ENCODE data around the gene ARHGAP26. TPM values are rescaled to one million over a fixed set of nuclear protein-coding genes. Genes with fewer than 3 reads are reported as not detected.

The ARHGAP26 gene
- total and polyA plus RNA-seq, 7 experiments from 2014 or later: 10.5 to 123 (median 22.7) TPM

DNA sequence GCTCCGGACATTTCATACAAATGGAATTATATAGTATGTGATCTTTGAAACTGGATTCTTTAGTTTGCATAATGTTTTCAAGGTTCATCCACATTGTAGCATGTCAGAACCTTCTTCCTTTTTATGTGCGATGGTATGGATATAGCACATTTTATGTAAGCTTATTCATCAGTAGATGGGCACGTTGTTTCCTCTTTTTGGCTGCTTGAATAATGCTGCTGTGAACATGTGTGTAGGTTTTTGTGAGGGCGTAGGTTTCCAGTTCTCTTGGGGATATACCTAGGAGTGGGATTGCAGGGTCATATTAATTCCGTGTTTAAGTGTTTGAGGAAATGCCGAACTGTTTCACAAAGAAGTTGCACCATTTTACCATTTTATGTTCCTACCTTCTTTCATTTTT is 445.5 kb downstream of the ARHGAP26 start:
- Mint-ChIP-seq H3K27me3 (no peaks in the 10 kb centered on the region), H3K4me3 (no peak overlapping the region), H3K36me3 (peaks cover 5 to 60% (median 25%) of the 10 kb centered on the region in 5 donors), H3K27ac (no peak overlapping the region), H3K9me3 (peaks cover 0 to 3% (median 0%) of the 10 kb centered on the region in 11 donors), H3K4me1 (peaks cover 8 to 46% (median 13%) of the 10 kb centered on the region in 7 donors)
- POLR2A ChIA-PET: interaction anchor here (0.6 kb wide), 1 partner anchor 18 kb away, joined by 3 read pairs; no protein-coding TSS in a partner anchor
- Histone ChIP-seq H3K9me3 (ENCODE audit: control insufficient read depth in 2 of 3, low read length in 3 of 3) (no peaks in the 10 kb centered on the region), H3K27ac (ENCODE audit: low read depth, low read length) (no peak overlapping the region), H3K4me3 (ENCODE audit: low read length) (no peak overlapping the region), H3K36me3 (ENCODE audit: control insufficient read depth in 2 of 3, insufficient read depth in 3 of 3, low read length in 3 of 3) (peaks cover 0 to 19% (median 0%) of the 10 kb centered on the region in 3 experiments), H3K27me3 (ENCODE audit: control insufficient read depth in 2 of 2, insufficient read depth in 2 of 2, low read length in 2 of 2) (no peaks in the 10 kb centered on the region), H3K4me1 (ENCODE audit: control insufficient read depth in 2 of 2, insufficient read depth in 2 of 2, low read length in 2 of 2) (no peaks in the 10 kb centered on the region)
- intact Hi-C loops (cut with micrococcal nuclease): no loop called here
- CTCF ChIA-PET: no interaction called here
- no peak for ATAC-seq
- no peak for DNase-seq

- peaks cover 0 to 19% (median 0%) of the 10 kb centered on the region in 3 experiments for H3K36me3 ChIP-seq (ENCODE audit: control insufficient read depth in 2 of 3, insufficient read depth in 3 of 3, low read length in 3 of 3)
- H3K36me3 Mint-ChIP-seq: peaks cover 5 to 60% (median 25%) of the 10 kb centered on the region in 5 donors
- intact Hi-C loops (cut with micrococcal nuclease): no loop called here
- H3K27ac ChIP-seq (ENCODE audit: low read depth, low read length): no peak overlapping the region
- CTCF ChIA-PET: no interaction called here
- no peaks in the 10 kb centered on the region for H3K9me3 ChIP-seq (ENCODE audit: control insufficient read depth in 2 of 3, low read length in 3 of 3)
- POLR2A ChIA-PET: no interaction called here
- DNase-seq (no peak), ATAC-seq (no peak)
- peak overlapping the region in 1 of 9 donors; percentile 19 for H3K27ac Mint-ChIP-seq
- H3K4me3 ChIP-seq (ENCODE audit: low read length): no peak overlapping the region
- no peaks in the 10 kb centered on the region for H3K27me3 Mint-ChIP-seq
- H3K4me1 Mint-ChIP-seq: peaks cover 13 to 52% (median 18%) of the 10 kb centered on the region in 7 donors
- H3K9me3 Mint-ChIP-seq: peaks cover 0 to 3% (median 0%) of the 10 kb centered on the region in 11 donors
- no peak overlapping the region for H3K4me3 Mint-ChIP-seq
- no peaks in the 10 kb centered on the region for H3K4me1 ChIP-seq (ENCODE audit: control insufficient read depth in 2 of 2, insufficient read depth in 2 of 2, low read length in 2 of 2)
- H3K27me3 ChIP-seq (ENCODE audit: control insufficient read depth in 2 of 2, insufficient read depth in 2 of 2, low read length in 2 of 2): no peaks in the 10 kb centered on the region
These were observed 446.0 kb downstream of the ARHGAP26 start for GRCh38 chr5:143216211-143216610.

DNA sequence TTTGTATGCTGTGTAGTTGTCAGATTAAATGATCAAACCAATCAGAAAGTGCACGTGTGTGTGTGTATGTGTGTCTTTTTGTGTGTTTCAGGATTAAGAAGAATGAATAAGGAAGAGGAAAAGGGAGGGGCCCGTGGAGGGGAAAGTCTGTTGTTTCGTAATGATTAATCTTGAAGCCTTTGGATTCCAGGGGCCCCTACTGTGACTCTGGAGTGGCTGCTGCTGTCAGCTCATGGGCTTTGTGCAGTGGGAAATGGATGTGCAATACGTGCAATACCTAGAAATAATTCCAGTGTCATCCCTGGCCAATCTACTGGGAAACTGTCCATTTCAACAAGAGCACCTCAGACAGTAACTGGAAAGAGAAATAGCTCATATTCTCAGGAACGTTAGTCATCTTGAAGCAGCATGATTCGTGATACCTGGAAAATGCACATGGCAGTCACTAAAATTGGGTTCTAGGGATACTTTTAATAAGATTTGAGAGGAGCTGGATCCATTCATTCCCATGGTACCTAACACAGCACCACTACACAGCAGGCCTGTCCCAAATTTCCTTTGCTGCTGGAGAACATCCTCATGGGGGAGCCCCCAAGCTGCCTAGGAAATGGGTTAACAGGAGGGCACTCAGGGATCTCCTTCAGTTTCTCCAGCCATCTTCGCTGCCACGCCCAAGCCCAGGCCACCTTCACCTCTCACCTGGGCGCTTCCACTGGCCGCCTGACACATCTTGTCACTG is 447.1 kb downstream of the ARHGAP26 start:
- intact Hi-C loops (cut with micrococcal nuclease): no loop called here
- no peaks in the 10 kb centered on the region for H3K9me3 ChIP-seq (ENCODE audit: control insufficient read depth in 2 of 3, low read length in 3 of 3)
- DNase-seq (no peak), ATAC-seq (peak; percentile 41)
- ChIA-PET CTCF (no interaction called here), POLR2A (no interaction called here)
- no peaks in the 10 kb centered on the region for H3K27me3 ChIP-seq (ENCODE audit: control insufficient read depth in 2 of 2, insufficient read depth in 2 of 2, low read length in 2 of 2)
- H3K36me3 Mint-ChIP-seq: peaks cover 5 to 55% (median 21%) of the 10 kb centered on the region in 5 donors
- no peak overlapping the region for H3K27ac ChIP-seq (ENCODE audit: low read depth, low read length)
- H3K4me1 ChIP-seq (ENCODE audit: control insufficient read depth in 2 of 2, insufficient read depth in 2 of 2, low read length in 2 of 2): peaks cover 0 to 8% of the 10 kb centered on the region in 2 donors
- no peak overlapping the region for H3K4me3 ChIP-seq (ENCODE audit: low read length)
- no peaks in the 10 kb centered on the region for H3K27me3 Mint-ChIP-seq
- H3K36me3 ChIP-seq (ENCODE audit: control insufficient read depth in 2 of 3, insufficient read depth in 3 of 3, low read length in 3 of 3): peaks cover 0 to 19% (median 0%) of the 10 kb centered on the region in 3 experiments
- H3K9me3 Mint-ChIP-seq: peaks cover 0 to 3% (median 0%) of the 10 kb centered on the region in 11 donors
- H3K27ac Mint-ChIP-seq: peak overlapping the region in 3 of 9 donors; percentile 16 to 76 (median 19)
- peaks cover 22 to 62% (median 28%) of the 10 kb centered on the region in 7 donors for H3K4me1 Mint-ChIP-seq
- H3K4me3 Mint-ChIP-seq: no peak overlapping the region

- Histone ChIP-seq H3K4me1 (ENCODE audit: control insufficient read depth in 2 of 2, insufficient read depth in 2 of 2, low read length in 2 of 2) (peaks cover 0 to 13% of the 10 kb centered on the region in 2 donors), H3K27ac (ENCODE audit: low read depth, low read length) (no peak overlapping the region), H3K36me3 (ENCODE audit: control insufficient read depth in 2 of 3, insufficient read depth in 3 of 3, low read length in 3 of 3) (peaks cover 0 to 19% (median 0%) of the 10 kb centered on the region in 3 experiments), H3K27me3 (ENCODE audit: control insufficient read depth in 2 of 2, insufficient read depth in 2 of 2, low read length in 2 of 2) (no peaks in the 10 kb centered on the region), H3K9me3 (ENCODE audit: control insufficient read depth in 2 of 3, low read length in 3 of 3) (no peaks in the 10 kb centered on the region), H3K4me3 (ENCODE audit: low read length) (no peak overlapping the region)
- Mint-ChIP-seq H3K27me3 (no peaks in the 10 kb centered on the region), H3K9me3 (peaks cover 0 to 3% (median 0%) of the 10 kb centered on the region in 11 donors), H3K27ac (peak overlapping the region in 2 of 9 donors; percentile 8 to 16), H3K4me1 (peaks cover 28 to 67% (median 34%) of the 10 kb centered on the region in 7 donors), H3K4me3 (no peak overlapping the region), H3K36me3 (peaks cover 5 to 51% (median 23%) of the 10 kb centered on the region in 5 donors)
- POLR2A ChIA-PET: no interaction called here
- intact Hi-C loops (cut with micrococcal nuclease): no loop called here
- DNase-seq: no peak
- CTCF ChIA-PET: no interaction called here
- no peak for ATAC-seq
These were observed 447.6 kb downstream of the ARHGAP26 start for GRCh38 chr5:143217804-143218160.

DNA sequence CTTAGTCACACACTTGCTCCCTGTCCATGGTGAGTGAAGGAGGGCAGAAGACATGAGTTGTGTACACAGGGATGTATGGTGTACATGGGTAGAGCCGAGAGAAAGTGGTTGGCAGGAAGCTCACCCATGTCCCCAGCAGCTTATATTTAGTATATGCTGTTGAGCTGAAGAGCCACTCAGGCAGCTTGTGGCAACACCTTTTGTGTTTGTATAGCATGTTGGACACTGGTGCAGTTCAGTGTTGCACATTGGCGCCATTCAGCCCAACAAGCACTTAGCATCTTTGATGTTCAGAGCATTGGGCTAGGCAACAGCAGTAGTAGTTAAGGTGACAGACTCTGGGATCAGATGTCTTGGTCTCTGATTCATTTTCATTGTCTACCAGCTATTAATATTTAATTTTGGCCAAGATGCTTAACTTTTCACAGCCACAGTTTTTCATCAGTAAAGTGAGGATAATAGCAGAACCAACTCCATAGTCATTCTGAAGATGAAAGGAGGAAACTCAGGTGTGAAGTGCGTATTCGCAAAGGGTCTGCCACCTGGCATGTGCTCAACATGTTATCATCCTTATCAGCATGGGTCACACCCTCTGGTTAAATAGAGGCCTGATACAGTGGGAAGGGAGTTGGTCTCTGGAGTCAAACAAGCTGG is 448.5 kb downstream of the ARHGAP26 start:
- Mint-ChIP-seq H3K27me3 (no peaks in the 10 kb centered on the region), H3K27ac (peak overlapping the region in 1 of 9 donors; percentile 8), H3K36me3 (peaks cover 5 to 53% (median 25%) of the 10 kb centered on the region in 5 donors), H3K4me1 (peaks cover 34 to 71% (median 39%) of the 10 kb centered on the region in 7 donors), H3K4me3 (no peak overlapping the region), H3K9me3 (peaks cover 0 to 2% (median 0%) of the 10 kb centered on the region in 11 donors)
- H3K27me3 ChIP-seq (ENCODE audit: control insufficient read depth in 2 of 2, insufficient read depth in 2 of 2, low read length in 2 of 2): no peaks in the 10 kb centered on the region
- no peaks in the 10 kb centered on the region for H3K9me3 ChIP-seq (ENCODE audit: control insufficient read depth in 2 of 3, low read length in 3 of 3)
- no peak overlapping the region for H3K4me3 ChIP-seq (ENCODE audit: low read length)
- H3K27ac ChIP-seq (ENCODE audit: low read depth, low read length): no peak overlapping the region
- intact Hi-C loops (cut with micrococcal nuclease): no loop called here
- ChIA-PET POLR2A (no interaction called here), CTCF (interaction anchor here (0.8 kb wide), 1 partner anchor 748 kb away, joined by 7 read pairs; no protein-coding TSS in a partner anchor)
- ATAC-seq (no peak), DNase-seq (no peak)
- H3K4me1 ChIP-seq (ENCODE audit: control insufficient read depth in 2 of 2, insufficient read depth in 2 of 2, low read length in 2 of 2): peaks cover 0 to 19% of the 10 kb centered on the region in 2 donors
- H3K36me3 ChIP-seq (ENCODE audit: control insufficient read depth in 2 of 3, insufficient read depth in 3 of 3, low read length in 3 of 3): peaks cover 0 to 19% (median 0%) of the 10 kb centered on the region in 3 experiments

- H3K27ac Mint-ChIP-seq: peak overlapping the region in 1 of 9 donors; percentile 39
These were observed 449.5 kb downstream of the ARHGAP26 start for GRCh38 chr5:143219696-143220095.

More at GRCh38 chr5:143219696-143220095, 449.5 kb downstream of the ARHGAP26 start:
- ATAC-seq (no peak), DNase-seq (no peak)
- Histone ChIP-seq H3K9me3 (ENCODE audit: control insufficient read depth in 2 of 3, low read length in 3 of 3) (no peaks in the 10 kb centered on the region), H3K27me3 (ENCODE audit: control insufficient read depth in 2 of 2, insufficient read depth in 2 of 2, low read length in 2 of 2) (no peaks in the 10 kb centered on the region), H3K4me3 (ENCODE audit: low read length) (no peak overlapping the region), H3K36me3 (ENCODE audit: control insufficient read depth in 2 of 3, insufficient read depth in 3 of 3, low read length in 3 of 3) (peaks cover 0 to 15% (median 0%) of the 10 kb centered on the region in 3 experiments), H3K27ac (ENCODE audit: low read depth, low read length) (no peak overlapping the region), H3K4me1 (ENCODE audit: control insufficient read depth in 2 of 2, insufficient read depth in 2 of 2, low read length in 2 of 2) (peaks cover 0 to 29% of the 10 kb centered on the region in 2 donors)
- ChIA-PET CTCF (interaction anchor here (0.5 to 0.6 kb wide), 2 partner anchors 10 to 18 kb away, joined by 3 to 5 read pairs; no protein-coding TSS in a partner anchor), POLR2A (no interaction called here)
- H3K4me1 Mint-ChIP-seq: peaks cover 34 to 77% (median 41%) of the 10 kb centered on the region in 7 donors
- intact Hi-C loops (cut with micrococcal nuclease): loop anchor here (5.0 kb wide), 3 partner anchors 133 to 973 kb away; partner anchors contain the start of gene NR3C1 (in 1 of the 2)
- H3K4me3 Mint-ChIP-seq: peak overlapping the region in 1 of 10 donors; percentile 2
- H3K9me3 Mint-ChIP-seq: peaks cover 0 to 1% (median 0%) of the 10 kb centered on the region in 11 donors
- peaks cover 5 to 53% (median 31%) of the 10 kb centered on the region in 5 donors for H3K36me3 Mint-ChIP-seq
- no peaks in the 10 kb centered on the region for H3K27me3 Mint-ChIP-seq

All from naive thymus-derived CD4-positive, alpha-beta T cell (primary cell).